Prostate gland (tissue), 2 donors: ENCODE data around the gene PDE6A.

Experiments used
- POLR2A ChIP-seq: fragments of 450-650 bp; IDR thresholded peaks from one replicate; pipeline ENCODE4 v1.6.1; 2016; ENCODE audit warnings: antibody characterized with exemption, mild to moderate bottlenecking
- TF ChIP-seq, protein P1 (sequence below), 4 experiments: fragments of 200-600 bp in 2 of 4; fragments of 450-650 bp in 2 of 4; sonication (generic) in 2 of 4; IDR thresholded peaks; 1 replicate in 3 of 4; 2 replicates in 1 of 4; pipeline ENCODE4 v1.5.1; 2016 to 2019; ENCODE audit warnings: antibody characterized with exemption in 4 of 4, mild to moderate bottlenecking in 2 of 4, moderate library complexity in 2 of 4

DNA sequence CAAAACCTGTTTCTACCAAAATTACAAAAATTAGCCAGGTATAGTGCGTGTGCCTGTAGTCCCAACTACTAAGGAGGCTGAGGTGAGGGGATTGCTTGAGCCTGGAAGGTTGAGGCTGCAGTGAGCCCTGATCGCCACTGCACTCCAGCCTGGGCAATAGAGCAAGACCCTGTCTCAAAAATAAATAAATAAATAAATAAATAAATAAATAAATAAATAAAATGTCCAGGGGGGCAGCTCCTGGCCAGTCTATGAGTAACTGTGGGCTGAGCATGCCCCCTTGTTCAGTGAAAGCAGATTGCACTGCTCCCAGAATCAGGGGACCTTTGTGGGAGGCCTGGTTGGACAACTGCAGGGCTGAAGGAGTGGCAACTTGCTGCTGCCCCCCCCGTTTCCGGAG is 62.7 kb downstream of the PDE6A start:
- TF ChIP-seq, protein P1, sequence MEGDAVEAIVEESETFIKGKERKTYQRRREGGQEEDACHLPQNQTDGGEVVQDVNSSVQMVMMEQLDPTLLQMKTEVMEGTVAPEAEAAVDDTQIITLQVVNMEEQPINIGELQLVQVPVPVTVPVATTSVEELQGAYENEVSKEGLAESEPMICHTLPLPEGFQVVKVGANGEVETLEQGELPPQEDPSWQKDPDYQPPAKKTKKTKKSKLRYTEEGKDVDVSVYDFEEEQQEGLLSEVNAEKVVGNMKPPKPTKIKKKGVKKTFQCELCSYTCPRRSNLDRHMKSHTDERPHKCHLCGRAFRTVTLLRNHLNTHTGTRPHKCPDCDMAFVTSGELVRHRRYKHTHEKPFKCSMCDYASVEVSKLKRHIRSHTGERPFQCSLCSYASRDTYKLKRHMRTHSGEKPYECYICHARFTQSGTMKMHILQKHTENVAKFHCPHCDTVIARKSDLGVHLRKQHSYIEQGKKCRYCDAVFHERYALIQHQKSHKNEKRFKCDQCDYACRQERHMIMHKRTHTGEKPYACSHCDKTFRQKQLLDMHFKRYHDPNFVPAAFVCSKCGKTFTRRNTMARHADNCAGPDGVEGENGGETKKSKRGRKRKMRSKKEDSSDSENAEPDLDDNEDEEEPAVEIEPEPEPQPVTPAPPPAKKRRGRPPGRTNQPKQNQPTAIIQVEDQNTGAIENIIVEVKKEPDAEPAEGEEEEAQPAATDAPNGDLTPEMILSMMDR (IDR thresholded peaks at IDR 0.05) = no peak
- no peak for TF ChIP-seq POLR2A
